Measurements from ENCODE around the gene SLC6A20.

The SLC6A20 gene

DNA sequence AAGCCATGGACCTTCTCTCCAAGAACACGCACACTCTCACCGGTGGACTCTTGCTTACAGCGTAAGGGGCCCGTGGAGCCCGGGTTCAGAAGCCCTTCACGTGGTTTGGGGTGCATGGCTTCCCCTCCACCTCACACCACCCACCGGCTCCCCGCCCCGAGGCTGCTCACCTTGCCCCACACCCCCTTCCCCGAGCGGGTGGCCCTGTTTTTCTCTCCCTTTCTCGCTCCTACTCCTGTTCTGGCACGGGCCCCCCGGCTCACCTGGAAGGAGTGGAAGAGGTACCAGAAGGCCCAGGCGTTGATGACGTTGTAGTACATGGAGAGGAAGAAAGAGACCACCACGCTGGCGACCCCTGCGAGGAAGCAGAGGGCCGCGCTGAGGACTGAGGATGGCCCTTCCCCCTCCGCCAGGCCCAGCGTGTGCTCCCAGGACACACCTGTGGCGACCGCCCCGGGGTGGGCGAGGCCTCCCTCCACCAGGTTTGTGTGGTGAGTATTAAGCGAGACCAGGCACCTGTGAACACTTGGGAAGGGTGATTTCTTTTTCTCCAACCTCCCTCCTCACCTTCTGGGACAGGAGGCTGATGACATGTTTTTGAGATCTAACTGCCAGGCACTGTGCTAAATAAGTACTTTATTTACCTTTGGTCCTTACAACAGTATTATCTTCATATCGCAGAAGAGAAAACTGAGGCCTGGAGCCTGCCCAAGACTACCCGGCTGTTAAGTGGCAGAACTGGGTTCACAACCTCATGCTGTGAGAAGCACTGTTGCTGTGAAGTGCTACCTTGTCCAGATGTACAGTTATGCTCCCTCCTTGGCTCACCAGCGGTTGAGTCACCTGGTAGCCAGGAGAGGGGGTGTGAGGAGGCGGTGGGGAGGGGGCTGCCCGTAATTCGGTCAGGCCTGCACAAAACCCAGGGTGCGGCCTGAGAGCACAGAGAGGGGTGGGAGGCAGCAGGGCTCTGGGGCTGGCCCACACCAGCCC, 16.3 kb downstream of the SLC6A20 start:
- DNase-seq (ENCODE audit: extremely low read depth in 1 of 2, low read depth in 1 of 2) = no peak

DNA sequence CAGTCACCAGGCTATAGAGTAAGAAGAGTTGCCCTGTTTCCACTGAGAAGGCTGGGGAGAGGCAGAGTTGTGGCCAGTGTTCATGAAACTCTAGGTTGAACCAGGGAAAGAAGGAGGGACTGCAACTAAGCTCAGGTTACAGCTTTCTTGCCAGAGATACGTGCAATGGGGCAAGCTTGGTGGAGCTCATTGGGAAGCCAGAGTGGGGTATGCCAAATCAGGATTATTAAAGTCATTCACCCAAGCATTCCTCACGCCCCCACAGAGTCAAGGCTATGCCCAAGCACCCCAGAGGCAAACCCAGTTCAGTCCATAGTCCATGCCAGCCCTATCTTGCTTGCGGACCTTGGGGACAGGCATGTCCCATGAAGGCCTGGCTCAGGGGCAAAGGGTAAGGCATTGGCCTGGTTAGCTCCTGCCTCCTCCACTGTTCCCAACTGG, 17.6 kb downstream of the SLC6A20 start:
- DNase-seq (ENCODE audit: extremely low read depth in 1 of 2, low read depth in 1 of 2) = no peak

DNA sequence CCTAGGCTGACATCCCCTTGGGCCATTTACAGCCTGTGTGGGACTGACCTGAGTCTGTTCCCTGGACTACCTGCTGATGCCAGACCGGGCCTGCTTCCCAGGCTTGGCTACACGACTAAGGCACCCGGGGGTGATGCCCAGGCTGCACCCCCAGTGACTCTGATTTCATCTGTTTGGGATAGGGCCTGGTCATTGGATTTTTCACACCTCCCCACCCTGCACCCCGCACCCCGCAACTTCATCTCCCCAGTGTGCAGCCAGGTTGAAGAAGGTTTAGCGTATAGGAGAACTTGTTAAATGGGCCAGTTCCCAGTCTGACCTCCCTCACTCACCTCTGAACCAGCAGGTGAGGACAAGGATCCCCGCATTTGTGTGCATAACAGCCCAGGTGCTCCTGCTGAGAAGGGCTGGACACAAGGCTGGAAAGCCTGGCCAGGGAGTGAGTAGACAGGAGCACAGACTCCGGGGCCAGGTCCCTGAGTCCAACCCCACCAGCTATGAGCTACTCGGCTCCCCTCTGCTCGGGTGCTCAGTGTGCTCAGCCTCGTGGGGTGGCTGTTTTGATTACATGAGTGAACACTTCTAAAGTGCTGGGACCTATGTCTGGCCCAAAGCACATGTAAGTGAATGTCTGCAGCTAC, 18.5 kb downstream of the SLC6A20 start:
- no peak for DNase-seq (ENCODE audit: extremely low read depth in 1 of 2, low read depth in 1 of 2)

DNA sequence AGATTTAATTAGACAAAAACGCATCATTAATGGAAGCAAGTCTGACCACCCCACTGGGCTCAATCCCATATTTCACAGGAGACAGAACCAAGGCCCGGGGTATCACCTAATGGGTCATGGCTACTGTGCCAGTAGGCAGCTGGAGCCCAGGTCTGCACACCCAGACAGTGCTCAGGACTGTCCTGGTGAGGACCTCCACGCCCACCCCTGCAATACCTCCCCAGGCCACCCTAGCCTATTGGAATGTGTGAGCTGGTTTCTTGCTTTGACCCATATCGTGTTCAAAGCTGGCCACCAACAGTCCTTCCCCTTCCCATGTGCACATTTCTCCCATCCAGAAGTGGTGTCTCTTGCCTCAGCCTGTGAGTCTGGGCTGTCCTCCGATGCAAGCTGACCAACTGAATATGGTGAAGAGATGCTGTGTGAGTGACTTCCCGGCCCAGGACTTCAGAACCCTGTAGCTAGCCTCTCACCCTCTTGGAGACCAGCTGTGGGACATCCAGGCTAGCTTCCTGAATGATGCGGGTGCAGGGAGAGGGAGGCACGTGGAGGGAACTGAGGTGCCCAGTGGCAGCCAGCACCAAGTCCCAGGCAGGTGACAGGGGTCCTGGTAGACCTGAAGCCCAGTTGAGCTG, 19.1 kb downstream of the SLC6A20 start:
- no peak for DNase-seq (ENCODE audit: extremely low read depth in 1 of 2, low read depth in 1 of 2)

DNA sequence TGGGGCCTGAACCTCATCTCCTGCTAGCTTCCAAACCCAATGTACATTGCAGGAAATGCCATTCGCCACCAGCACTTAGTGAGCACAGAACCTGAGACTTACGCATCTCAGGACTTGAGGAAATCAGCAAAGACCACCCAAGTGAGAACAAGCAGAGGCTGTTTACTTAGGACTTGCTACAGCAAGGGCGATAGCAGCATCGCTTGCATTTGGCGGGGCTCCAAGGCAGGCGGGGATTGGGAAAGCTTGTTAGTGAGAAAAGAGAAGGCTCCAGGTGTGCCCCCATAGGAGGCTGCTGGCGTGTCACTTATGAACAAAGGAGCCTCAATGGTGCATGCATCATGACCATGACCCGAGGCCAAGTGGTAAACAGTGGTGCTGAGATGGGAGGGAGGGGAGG, 19.7 kb downstream of the SLC6A20 start:
- no peak for DNase-seq (ENCODE audit: extremely low read depth in 1 of 2, low read depth in 1 of 2)

DNA sequence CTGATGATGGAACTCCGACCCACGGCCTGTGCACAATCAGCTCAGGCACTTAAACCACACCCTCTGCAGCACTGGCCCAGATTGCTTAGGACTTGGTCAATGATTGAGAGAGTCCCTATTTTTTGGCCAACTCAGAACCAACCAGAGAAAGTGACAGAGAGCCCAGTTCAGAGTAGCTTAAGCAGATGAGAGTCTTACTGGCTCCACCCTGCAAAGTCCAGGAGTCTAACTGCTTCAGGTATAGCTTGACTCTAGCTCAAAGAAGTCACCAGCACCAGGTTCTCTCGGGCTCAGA, 20.1 kb downstream of the SLC6A20 start:
- no peak for DNase-seq (ENCODE audit: extremely low read depth in 1 of 2, low read depth in 1 of 2)

DNA sequence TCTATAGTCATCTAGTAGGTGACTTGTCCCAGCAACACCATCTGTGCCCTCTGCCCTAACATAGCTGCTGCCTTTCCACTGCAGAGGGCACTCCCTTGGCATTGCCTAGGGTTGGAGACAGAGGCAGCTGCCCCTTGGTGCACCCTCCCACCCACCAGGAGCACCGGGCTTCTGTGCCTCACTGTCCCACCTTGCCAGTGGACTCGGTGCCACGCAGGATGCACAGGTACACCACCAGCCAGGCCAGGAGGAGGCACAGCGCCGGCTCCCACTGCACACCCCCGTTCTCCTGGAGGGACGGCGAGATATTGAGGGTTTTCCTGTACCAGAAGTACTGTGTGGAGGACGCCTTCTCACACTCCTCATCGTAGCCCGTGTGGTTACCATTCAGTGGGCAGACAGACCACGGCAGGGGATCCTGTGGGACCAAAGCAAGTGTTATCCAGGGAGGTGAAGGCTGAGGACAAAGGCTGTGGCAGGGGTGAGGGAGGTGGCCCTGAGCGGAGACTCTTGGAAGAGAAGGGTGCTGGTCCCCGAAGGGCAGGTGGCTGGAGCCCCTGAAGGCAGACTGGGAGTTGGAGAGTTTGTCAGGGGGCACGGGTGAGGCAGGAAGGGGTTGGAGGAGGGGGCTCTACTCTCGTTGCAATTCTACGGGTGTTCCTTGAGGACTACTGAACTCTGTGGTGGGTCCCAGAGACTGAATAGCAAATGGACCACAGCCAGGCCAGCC, 20.6 kb downstream of the SLC6A20 start:
- no peak for DNase-seq (ENCODE audit: extremely low read depth in 1 of 2, low read depth in 1 of 2)

DNA sequence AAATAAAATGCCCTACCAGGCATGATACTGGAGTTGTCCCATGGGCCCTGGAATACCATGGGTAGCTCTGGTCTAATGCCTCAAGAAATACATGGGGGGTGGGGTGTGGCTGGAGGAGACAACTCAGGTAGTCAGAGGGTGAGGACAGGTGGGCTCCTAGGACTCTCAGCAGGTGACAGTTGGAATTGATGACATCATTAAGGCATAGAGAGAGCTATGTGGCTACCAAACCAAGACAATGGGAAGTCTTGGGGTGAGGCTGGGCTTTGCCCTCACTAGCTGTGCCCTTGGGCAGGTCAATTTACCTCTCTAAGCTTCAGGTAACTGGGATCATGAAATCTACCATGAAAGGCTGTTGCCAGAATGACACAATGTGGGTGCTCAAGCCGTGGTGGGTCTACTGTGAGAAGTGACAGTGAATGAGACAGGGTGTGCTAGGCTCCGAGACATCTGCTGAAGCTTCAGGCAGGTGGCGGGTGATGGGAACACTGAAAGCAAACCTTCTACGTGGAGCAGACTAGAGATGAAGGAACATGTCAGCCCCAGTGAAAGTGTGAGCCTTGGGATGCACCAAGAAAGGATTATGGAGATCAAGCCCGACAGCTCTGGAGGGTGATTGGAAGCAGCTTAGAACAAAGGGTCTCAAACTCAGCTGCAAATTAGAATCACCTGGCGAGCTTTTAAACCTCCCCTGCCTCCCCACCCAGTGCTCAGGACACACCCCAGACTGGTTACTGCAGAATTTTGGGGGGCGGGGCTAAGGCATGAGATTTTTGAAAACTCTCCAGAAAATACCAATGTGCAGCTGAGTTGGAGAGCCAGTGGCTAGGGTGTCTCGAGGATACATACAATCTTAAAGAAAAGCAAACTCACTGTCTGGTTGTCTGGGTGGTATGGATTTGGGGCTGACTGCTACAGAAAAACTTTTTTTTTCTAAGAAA, 21.5 kb downstream of the SLC6A20 start:
- no peak for DNase-seq (ENCODE audit: extremely low read depth in 1 of 2, low read depth in 1 of 2)

DNA sequence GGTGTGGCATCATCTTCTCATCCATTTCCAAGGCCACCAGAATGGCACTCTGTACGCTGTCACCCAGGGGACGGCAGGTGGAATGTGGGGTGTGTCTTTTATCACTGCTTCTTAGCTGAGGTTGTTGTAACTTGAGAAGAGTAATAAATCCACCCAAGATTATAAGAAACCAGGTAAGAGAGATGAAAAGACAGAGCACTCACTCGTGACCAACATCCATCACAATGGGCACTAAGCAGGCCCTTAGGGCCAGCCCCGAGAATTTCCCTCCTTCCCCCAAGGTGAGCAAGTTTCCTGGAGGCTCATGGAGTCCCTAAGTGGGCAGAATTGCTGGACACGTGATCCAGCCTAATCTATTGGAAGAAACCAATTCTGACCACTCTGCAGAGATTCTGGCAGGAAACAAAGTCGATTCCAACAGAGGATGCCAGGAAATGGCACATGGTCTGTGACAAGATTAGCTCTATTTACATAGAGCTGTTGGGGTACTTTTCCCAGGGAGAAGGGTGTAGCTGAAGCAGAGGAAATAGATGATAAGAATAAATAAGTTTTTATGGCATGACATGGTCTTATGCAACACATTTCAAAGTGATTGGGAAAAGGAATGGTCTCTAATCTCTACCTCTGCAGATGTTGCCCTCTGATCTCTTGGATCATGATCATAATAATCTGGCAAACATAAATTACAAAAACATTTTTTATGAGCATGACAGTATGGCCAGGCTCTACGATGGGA, 22.5 kb downstream of the SLC6A20 start:
- DNase-seq (ENCODE audit: extremely low read depth in 1 of 2, low read depth in 1 of 2) = no peak

DNA sequence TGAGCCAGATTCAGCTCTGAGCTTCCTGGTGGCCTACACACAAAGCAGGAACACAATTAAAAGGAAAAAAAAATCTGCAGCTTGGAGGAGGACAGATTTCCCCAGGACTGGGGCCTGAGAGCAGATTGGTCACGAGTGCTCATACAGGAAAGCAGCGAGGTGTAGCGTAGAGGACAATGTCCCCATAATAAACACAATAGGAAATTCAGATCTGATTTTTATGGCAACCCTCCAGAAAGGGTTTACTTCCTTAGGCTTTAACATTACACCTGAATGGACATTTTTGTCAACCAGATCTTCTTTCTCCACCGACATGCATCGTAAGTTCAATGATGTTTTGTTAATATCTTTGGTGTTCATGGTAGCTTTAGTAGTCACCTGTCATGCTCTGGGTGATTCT, 23.3 kb downstream of the SLC6A20 start:
- no peak for DNase-seq (ENCODE audit: extremely low read depth in 1 of 2, low read depth in 1 of 2)

DNA sequence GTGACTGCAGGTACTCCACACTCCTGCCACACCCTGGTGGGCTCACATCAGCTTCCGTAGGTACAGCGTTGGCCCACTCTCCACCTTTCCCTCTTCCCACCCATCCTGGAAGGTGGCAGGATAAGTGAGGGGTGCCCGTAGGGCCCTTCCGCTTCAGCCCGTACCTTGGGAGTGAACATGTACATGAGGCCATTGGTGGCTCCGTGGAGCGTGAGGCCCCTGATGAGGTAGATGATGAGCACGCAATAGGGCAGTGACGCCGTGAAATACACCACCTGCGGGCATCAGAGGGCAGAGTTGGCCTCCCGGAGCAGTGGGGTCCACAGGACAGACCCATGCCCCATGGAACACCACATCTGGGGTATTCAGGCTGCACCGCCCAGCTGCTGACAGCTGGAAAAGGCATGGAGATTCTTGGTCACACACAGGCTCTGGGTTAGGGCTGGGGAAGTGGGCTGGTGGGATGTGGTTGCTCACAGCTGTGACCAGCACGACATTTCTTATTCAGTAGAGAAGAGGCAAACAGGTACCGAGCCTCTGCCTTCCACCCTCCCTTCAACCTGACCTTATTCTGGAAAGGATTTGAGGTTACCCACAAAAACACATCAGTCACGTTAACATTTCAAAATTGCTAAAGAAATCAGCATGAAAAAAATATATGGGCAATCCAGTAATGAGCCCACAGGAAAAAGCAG, 23.8 kb downstream of the SLC6A20 start:
- DNase-seq (ENCODE audit: extremely low read depth in 1 of 2, low read depth in 1 of 2) = no peak

DNA sequence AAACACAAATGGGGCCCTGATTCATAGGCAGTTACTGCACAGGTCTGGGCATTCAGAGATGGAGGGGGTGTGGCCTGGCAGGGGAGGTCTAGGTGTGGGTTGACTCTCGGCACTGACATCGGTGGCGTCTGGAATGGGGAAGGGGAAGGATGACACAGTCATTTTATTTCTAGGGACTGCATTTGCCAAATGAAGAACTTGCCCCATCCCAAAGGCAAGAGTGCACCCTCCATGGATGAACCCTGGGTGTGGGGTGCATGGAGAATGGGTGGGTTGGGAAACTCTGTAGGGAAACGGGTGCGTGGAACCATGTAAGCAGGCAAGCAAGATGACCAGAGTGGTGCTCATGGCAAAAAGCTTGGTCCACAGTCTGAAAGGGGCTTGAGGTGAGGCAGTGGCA, 24.5 kb downstream of the SLC6A20 start:
- no peak for DNase-seq (ENCODE audit: extremely low read depth in 1 of 2, low read depth in 1 of 2)

DNA sequence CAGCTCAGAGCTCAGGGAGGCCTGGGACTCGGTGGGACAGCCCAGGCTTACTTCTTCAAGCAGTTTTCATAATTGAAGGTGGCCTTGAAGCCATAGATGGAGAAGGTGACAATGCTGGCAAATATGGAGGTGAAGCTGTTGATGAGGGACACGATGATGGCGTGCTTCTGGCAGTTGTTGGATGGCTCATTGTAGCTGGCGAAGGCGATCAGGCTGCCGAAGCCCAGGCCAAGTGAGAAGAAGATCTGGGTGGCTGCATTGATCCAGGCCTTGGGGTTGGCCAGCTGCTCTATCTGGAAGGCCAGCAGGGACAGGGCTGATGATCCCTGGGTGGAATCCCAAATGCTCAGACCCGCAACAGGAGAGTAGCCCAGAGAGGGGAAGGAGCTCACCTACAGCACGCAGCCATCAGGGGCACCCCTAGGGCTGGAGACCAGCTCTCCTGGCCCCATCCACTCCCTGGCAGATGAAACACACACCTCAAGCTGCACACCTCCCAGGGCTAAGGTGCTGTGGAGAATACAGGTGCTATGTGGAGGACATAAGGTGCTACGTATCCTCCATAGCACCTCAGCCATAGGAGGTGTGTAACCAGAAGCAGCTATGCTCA, 25.1 kb downstream of the SLC6A20 start:
- no peak for DNase-seq (ENCODE audit: extremely low read depth in 1 of 2, low read depth in 1 of 2)

DNA sequence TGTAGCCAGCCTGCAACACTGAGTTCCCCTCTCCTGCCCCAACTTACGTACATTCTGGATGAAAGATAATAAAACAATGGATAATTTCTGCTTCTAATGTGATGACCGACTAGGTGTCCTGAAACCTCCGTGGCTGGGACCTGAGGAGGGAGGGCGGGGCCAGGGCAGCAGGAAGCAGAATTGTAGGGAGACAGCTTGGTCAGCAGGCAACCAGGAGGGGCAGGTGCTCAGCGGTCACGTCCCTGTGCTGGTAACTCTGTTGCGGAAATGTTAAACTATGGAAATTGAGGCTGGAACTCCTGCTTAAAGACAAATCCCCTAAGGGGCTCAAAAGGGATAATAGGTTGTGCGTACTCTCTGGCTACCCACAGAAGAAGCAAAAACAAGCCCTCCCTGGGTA, 30.4 kb downstream of the SLC6A20 start:
- no peak for DNase-seq (ENCODE audit: extremely low read depth in 1 of 2, low read depth in 1 of 2)

DNA sequence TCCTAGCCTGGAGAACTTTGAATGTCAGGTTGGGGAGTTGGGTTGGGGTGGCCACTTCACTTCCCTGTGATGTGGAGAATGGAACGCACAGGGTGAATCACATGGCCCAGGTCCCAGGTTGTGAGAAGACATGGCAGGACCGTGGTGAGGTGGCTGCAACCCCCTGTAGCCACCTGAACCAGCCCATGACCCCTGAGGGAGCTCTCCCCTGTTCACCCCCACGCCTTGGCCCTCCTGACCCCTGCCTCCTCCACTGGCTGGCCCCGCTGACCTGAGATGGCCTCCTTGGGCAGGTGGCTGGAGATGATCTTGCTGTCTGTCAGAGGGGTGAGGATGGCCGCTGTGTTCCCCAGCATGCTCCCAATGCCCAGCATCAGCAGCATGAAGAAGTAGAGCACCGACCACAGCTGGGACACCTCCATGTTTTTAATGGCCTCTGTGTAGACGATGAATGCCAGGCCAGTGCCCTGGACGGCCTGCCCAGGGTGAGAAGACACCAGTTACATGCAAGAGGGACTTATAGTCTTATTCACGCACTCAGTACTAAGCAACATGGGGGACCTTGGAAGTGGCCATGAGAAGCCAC, 31.0 kb downstream of the SLC6A20 start:
- no peak for DNase-seq (ENCODE audit: extremely low read depth in 1 of 2, low read depth in 1 of 2)

DNA sequence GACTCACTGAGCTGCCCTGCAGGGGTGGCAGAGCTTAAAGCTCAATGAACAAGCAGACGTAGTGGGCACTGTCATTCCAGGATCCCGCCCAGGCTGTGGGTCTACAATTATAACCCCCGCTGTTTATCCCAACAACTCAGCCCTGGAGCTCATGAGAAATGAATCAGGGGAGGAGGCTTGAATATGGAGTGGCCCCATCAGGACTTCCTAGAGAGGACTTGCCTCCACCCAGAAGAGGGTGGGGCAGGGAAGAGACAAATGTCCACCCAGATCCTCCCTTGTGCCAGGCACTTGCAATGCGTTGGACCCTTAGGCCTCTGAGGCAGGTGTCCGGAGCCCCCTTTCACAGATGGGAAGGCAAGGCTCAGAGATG, 33.0 kb downstream of the SLC6A20 start:
- DNase-seq (ENCODE audit: extremely low read depth in 1 of 2, low read depth in 1 of 2) = no peak

DNA sequence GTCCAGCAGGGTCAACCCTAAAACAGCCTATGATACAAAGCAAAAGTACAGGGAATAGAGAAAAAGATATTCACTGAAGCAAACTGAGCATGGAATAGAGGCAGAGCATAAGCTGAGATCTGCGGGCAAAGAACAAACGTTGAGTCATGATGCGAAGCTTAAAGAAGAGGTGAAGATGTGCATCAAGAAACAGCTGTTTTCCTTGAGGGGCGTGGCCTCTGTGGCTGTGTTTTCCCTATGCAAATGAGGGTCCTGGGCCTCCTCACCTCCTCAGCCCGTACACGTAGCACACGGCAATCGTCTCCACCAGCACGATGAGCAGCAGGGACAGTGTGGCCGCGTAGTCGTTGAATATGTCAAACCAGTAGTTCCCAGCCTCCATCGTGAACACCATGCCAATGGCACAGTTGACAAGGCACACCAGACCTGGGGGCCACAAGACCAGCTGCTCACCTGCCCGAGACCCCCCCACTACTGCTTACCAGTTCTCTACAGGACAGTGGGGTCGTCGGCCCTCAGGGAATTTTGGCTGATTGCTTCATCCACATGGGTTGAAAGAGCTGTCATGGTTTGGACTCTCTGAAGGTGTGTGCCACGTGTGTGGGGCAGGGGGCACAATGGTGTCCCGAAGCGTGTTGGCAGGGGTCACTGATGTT, 33.6 kb downstream of the SLC6A20 start:
- DNase-seq (ENCODE audit: extremely low read depth in 1 of 2, low read depth in 1 of 2) = no peak

DNA sequence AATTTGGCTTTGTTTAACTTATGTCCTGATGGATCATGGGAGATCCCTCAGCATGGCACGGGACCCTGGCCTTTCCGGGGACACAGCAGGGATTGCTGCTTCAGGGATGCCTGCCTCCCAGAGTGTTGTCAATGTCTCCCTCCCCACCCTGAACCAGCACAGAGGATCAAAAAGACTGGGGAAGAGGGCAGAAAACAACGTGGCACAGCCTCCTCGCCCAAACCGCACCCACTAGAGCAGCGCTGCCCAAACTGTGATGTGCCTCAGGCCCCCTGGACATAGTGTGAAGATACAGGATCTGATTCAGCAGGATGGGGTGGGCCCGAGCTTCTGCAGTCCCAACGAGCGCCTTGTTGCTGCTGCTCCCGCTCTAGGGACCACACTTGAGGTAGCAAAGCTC, 34.5 kb downstream of the SLC6A20 start:
- DNase-seq (ENCODE audit: extremely low read depth in 1 of 2, low read depth in 1 of 2) = no peak
